RPMI7951 (cell line): ENCODE results near the gene IFI16. TPM values are rescaled to one million over a fixed set of nuclear protein-coding genes. Genes with fewer than 3 reads are reported as not detected.
"Not testable (repeated sequence)": the region's sequence is repeated elsewhere in the genome, so short reads cannot be mapped to it uniquely, and the experiment has no call there.

Experiments
- DNase-seq: peaks from one replicate; pipeline ENCODE4 v3.0.0-alpha.2; 2012; ENCODE audit warnings: low read depth
- total RNA-seq: library from RNA; depleted of rRNA; stranded (reverse); fragments of >200 nt; shearing (Covaris generic); gene quantifications from 2 replicates; pipeline ENCODE4 v1.2.3, GENCODE V29; 2014

Gene IFI16
- total RNA-seq, 1 experiment from 2014 or later, result 55.9 TPM

DNA sequence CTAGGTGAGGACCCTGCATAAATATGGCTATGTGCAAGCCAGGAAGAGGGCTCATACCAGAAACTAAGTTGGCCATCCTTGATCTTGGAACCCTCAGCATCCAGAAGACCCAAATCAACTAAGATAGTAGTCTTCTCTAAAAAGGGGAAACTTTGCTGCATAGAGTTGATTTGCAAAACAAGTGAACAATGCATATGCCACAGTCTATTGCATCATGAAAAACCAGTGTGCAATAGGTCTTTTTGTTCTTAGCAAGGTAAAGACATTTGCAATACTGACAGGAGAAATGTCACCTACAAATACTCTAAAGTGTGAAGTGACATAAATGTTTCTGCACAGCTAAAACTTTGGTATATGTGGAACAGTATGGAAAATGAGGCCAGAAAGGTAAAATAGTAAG lies 2.0 kb upstream of the IFI16 start:
- DNase-seq, result no peak

DNA sequence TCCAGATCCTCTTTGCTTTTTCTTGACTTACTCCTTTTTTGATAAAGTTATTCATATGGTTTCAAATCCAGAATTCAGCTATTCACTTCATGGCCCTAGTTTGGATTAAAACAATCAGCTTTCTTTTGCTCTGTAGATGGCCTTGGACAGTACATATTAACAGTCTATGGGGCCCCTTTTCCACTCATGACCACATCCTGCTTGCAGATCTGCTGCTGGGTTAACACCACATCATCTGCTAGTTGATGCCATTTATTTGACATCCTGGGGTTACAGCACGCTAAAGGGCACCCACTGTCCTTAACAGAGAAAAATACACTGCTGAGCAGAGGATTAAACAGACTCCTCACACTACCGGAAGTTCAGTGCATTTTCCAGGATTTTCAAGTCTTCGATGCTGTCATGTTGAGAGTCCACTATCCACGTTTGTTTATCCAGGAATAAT lies 941 bp upstream of the IFI16 start:
- DNase-seq, result peak; percentile 72

DNA sequence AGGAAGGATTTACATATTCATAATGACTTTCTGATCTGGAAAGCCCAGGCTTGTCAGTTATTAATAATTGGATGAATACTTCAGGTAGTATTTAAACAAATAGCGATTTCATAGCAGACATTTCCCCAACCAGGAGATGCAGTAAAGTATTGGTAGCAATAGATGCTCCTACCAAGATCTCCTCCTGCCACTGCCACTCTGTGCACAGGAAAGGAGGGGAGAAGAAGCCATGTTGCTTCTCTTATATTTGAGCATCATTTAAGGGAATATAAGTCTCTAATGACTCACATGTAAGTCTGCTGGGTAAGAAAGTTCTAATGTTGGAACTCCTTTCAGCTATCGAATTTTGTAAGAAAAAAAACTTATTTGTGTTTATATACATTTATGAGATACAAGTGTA lies 420 bp upstream of the IFI16 start:
- DNase-seq, result no peak

- DNase-seq, result no peak
These were observed 684 bp downstream of the IFI16 start for GRCh38 chr1:159010391-159010790.

DNA sequence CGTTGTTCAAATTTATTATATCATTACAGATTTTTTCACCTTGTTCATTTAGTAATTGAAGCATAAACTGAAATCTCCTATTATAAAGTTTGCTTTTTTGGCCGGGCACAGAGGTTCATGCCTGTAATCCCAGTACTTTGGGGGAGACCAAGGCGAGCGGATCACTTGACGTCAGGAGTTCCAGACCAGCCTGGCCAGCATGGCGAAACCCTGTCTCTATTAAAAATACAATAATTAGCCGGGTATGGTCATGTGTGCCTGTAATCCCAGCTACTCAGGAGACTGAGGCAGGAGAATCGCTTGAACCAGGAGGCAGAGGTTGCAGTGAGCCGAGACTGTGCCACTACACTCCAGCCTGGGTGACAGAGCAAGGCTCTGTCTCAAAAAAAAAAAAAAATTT lies 1.3 kb downstream of the IFI16 start:
- not testable (repeated sequence) for DNase-seq

DNA sequence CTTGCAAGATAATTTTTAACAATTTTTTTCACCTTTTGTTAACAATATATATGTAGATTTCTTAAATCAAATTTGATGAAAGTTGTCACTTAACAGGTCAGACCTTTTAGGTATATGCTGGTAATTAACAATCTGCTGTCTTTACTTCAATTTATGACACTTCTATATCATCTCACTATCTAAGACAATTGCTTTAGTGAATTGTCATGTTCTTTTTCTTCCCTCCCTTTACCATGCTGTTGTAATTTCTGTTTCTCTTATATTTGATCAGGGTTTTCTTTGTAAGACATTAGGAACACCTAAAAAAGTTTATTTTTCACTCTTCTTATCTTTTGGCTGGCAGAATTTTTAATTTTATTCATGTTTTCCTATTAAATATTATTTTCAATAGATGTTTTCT lies 2.0 kb downstream of the IFI16 start:
- no peak for DNase-seq

DNA sequence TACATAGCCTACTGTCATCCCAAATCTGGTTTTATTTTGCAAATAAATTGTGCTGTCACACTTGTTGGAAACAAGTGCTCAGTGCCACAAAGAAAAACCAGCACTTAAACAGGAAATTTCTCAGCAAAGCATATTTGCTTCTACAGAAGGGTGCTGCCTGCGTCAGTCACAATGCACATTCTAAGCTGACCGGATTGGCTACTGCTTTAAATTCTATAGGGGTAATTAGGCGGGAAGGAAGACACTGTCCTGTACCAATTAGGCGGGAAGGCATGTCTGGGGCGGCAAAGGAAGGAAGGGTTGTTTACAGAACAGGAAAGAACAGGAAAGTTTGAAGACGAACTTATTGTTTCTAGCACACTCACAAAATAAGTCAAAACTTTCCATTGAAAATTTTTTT lies 2.8 kb downstream of the IFI16 start:
- peak; percentile 62 for DNase-seq

- no peak for DNase-seq
These were observed 4.4 kb downstream of the IFI16 start for GRCh38 chr1:159014003-159014571.

DNA sequence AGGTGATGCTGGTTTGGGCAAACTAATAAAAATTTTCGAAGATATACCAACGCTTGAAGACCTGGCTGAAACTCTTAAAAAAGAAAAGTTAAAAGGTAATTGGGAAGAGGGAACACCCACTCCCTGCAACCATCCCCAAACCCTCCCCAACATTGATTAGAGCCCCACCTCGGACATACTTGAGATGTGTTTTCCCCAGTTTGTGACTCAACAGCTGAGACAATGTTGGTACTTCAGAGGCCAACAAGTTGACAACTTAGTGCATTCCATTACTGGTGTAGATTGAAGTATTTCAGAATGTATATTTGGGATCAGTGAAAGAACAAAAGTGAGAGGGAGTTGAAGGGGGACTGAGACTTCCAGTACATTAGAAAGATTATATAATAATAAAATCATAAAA lies 5.1 kb downstream of the IFI16 start:
- DNase-seq, result no peak

- DNase-seq, result peak; percentile 87
These were observed 5.8 kb downstream of the IFI16 start for GRCh38 chr1:159015440-159015909.

DNA sequence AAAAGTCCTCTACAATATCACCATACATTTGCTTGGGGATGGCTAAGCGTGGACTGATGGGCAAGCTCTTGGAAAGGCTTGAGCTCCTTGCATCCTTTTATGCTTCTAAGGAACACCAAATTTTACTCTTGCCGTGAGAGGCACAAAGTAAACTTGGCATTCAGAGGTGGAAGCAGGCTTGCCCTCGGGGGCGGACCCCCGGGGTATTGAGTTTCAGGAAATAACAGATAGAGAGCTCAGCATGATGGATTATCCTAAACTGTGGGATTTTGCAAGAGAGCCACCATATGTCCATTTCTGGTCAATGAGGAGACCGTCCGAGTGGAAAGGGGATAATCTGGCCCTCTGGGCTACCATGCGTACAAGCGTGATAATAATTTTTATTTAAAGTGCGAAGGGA lies 14.0 kb downstream of the IFI16 start:
- no peak for DNase-seq

- DNase-seq, result no peak
These were observed 15.3 kb downstream of the IFI16 start for GRCh38 chr1:159025043-159025442.

DNA sequence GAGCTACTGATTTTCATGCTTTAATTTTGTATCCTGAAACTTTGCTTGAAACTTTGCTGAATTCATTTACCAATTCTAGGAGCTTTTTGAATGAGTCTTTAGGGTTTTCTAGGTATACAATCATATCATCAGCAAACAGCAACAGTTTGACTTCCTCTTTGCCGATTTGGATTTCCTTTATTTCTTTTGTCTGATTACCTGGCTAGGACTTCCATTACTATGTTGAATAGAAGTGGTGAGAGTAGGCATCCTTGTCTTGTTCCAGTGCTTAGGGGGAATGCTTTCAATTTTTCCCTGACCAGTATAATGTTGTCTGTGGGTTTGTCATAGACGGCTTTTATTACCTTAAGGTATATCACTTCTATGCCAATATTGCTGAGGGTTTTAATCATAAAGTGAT lies 17.1 kb downstream of the IFI16 start:
- DNase-seq, result not testable (repeated sequence)

DNA sequence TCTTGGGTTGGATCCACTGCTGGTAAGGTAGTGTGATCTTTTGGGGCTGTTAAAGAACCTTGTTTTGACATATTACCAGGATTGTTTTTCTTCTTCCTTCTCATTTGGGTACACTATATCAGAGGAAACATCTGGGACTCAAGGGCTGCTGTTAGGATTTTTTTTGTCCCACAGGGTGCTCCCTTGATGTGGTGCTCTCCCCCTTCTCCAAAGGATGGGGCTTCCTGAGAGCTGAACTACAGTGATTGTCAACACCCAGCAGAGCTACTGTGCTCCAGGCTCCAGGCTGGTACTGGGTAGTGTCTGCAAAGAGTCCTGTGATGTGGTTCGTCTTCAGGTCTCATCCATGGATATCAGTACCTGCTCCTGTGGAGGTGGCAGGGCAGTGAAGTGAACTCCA lies 20.6 kb downstream of the IFI16 start:
- DNase-seq, result no peak

- DNase-seq, result no peak
These were observed 21.3 kb downstream of the IFI16 start for GRCh38 chr1:159030877-159031447.

- peak; percentile 7 for DNase-seq
These were observed 30.5 kb downstream of the IFI16 start for GRCh38 chr1:159040206-159040605.

GRCh38 chr1:159040893-159041724 lies 31.4 kb downstream of the IFI16 start:
- DNase-seq, result no peak

- not testable (repeated sequence) for DNase-seq
These were observed 36.8 kb downstream of the IFI16 start for GRCh38 chr1:159046486-159046885.

DNA sequence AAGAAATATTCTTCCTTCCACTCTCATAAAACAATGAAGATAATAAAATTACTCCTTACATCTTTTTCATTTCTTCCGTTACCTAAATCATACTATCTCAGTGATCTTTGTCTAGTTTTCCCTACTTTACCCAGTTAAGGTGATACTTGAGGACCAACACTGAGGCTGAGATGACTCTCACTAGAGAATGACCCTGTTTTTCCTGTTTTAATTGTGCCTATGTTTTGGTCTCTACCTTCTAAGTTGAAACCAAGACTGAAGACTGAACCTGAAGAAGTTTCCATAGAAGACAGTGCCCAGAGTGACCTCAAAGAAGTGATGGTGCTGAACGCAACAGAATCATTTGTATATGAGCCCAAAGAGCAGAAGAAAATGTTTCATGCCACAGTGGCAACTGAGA lies 41.7 kb downstream of the IFI16 start:
- DNase-seq, result no peak

DNA sequence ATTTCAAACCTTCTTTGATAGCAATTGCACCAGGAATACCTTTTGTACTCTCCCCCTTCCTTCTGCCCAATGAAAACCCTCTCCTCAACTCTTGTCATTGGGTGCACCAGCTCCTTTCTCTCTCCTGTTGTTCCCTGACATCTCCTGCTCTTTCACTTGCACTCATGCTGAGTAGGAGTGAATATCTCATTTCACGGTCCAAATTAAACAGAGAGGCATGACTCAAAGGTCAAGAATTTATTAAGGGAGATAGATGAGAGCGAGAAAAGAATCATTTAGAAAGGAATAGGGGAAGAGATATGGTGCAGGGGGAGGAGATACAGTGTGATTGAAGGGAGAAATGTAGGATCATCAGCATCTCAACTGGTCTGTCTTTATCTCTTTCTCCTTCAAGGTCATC lies 44.7 kb downstream of the IFI16 start:
- DNase-seq, result peak; percentile 42

GRCh38 chr1:159055181-159055641 lies 45.5 kb downstream of the IFI16 start:
- peak; percentile 23 for DNase-seq

GRCh38 chr1:159056069-159056698 lies 46.5 kb downstream of the IFI16 start:
- peak; percentile 59 for DNase-seq
